Keratinocyte (primary cell): ENCODE results near the gene PLPP4. TPM values are rescaled to one million over a fixed set of nuclear protein-coding genes. Genes with fewer than 3 reads are reported as not detected.

Source experiments
- DNase-seq: peaks from one replicate; pipeline ENCODE4 v3.0.0-alpha.2; 2011; ENCODE audit warnings: low read depth, missing footprints, low spot score
- FAIRE-seq: peaks from 2 replicates; lab custom pipeline; 2011; peaks lifted over from hg19 to GRCh38; lab: Jason Lieb, UNC
- H2AFZ ChIP-seq: 2 replicates; pipeline ENCODE4 v1.6.0; 2012; ENCODE audit warnings: low read length, control low read depth, inconsistent platforms; ENCODE audit not compliant: control insufficient read depth
- H3K27ac ChIP-seq: 2 replicates; pipeline ENCODE4 v1.5.1; 2011; ENCODE audit warnings: low read length; ENCODE audit not compliant: control insufficient read depth, insufficient read depth
- H3K27me3 ChIP-seq: 3 replicates; pipeline ENCODE4 v1.6.0; 2011; ENCODE audit warnings: low read length; ENCODE audit not compliant: control insufficient read depth, insufficient read depth; ENCODE audit errors: extremely low read depth
- H3K36me3 ChIP-seq, 2 experiments: 2 replicates in 1 of 2; 3 replicates in 1 of 2; pipeline ENCODE4 v1.5.1; 2011; ENCODE audit warnings: low read length in 2 of 2, mild to moderate bottlenecking in 1 of 2; ENCODE audit not compliant: control insufficient read depth in 2 of 2, insufficient read depth in 2 of 2; ENCODE audit errors: extremely low read depth in 1 of 2
- H3K4me1 ChIP-seq: 3 replicates; pipeline ENCODE4 v1.5.1; 2011; ENCODE audit warnings: low read length; ENCODE audit not compliant: control insufficient read depth, insufficient read depth; ENCODE audit errors: extremely low read depth
- H3K4me2 ChIP-seq: 3 replicates; pipeline ENCODE4 v1.6.0; 2011; ENCODE audit warnings: low read depth, low read length; ENCODE audit not compliant: control insufficient read depth, insufficient read depth; ENCODE audit errors: extremely low read depth
- H3K4me3 ChIP-seq, 3 experiments: fragments of 200-600 bp in 1 of 3; sonication (generic) in 1 of 3; 2 replicates in 2 of 3; 3 replicates in 1 of 3; pipeline ENCODE4 v1.5.1; 2011 to 2016; ENCODE audit warnings: low read length in 3 of 3, mild to moderate bottlenecking in 3 of 3, control low read depth in 2 of 3, inconsistent platforms in 1 of 3, low read depth in 1 of 3, mixed read lengths in 1 of 3, mixed run types in 1 of 3, moderate library complexity in 1 of 3; ENCODE audit not compliant: control insufficient read depth in 2 of 3, insufficient read depth in 2 of 3; ENCODE audit errors: extremely low read depth in 1 of 3
- H3K79me2 ChIP-seq: 2 replicates; pipeline ENCODE4 v1.6.0; 2012; ENCODE audit warnings: low read length; ENCODE audit not compliant: control insufficient read depth, insufficient read depth
- H3K9ac ChIP-seq: 3 replicates; pipeline ENCODE4 v1.6.0; 2011; ENCODE audit warnings: low read length; ENCODE audit not compliant: control insufficient read depth, insufficient read depth; ENCODE audit errors: extremely low read depth
- H3K9me1 ChIP-seq: 3 replicates; pipeline ENCODE4 v1.6.0; 2011; ENCODE audit warnings: low read length; ENCODE audit not compliant: control insufficient read depth, insufficient read depth; ENCODE audit errors: extremely low read depth
- H3K9me3 ChIP-seq: 2 replicates; pipeline ENCODE4 v1.5.1; 2012; ENCODE audit warnings: low read depth, low read length; ENCODE audit not compliant: control insufficient read depth
- H4K20me1 ChIP-seq: 3 replicates; pipeline ENCODE4 v1.6.0; 2011; ENCODE audit warnings: low read length; ENCODE audit not compliant: control insufficient read depth, insufficient read depth; ENCODE audit errors: extremely low read depth
- EZH2 ChIP-seq: IDR thresholded peaks from one replicate; pipeline ENCODE4 v1.6.1; 2012; ENCODE audit warnings: inconsistent platforms, mild to moderate bottlenecking, low read length, moderate library complexity
- dilution Hi-C: fragments of 300-500 bp; cut with MboI; formaldehyde crosslinking; loops from one replicate; pipeline ENCODE4 v1.7.0; 2020; ENCODE audit warnings: low sequenced_read_pairs; ENCODE audit not compliant: extremely low pct_ligation_motif_present
- polyA plus RNA-seq, 5 experiments: library from polyadenylated mRNA; depleted of rRNA in 3 of 5; stranded (reverse) in 3 of 5; stranded (forward) in 1 of 5; unstranded in 1 of 5; fragments of >200 nt; gene quantifications; 1 replicate in 1 of 5; 2 replicates in 3 of 5; 3 replicates in 1 of 5; pipeline versions ENCODE4 v1.2.1 to v1.2.3, GENCODE V29; 2011 to 2012; ENCODE audit warnings: missing spikeins in 2 of 5, low read depth in 1 of 5, low replicate concordance in 1 of 5
- TF ChIP-seq, protein P1 (sequence below), 3 experiments: IDR thresholded peaks in 1 of 3; conservative IDR thresholded peaks in 1 of 3; optimal IDR thresholded peaks in 1 of 3; 2 replicates in 2 of 3; 3 replicates in 1 of 3; pipeline versions ENCODE3 to v1.5.1; 2011; ENCODE audit warnings: low read length in 3 of 3, mild to moderate bottlenecking in 3 of 3, moderate library complexity in 2 of 3, control low read depth in 1 of 3, inconsistent platforms in 1 of 3; ENCODE audit not compliant: insufficient read depth in 2 of 3; ENCODE audit errors: extremely low read depth in 1 of 3

Gene PLPP4
- polyA plus RNA-seq, 1 donor (not counting 4 experiments of a cell fraction or from before 2014, with no cell fraction given) = 0.76 TPM

DNA sequence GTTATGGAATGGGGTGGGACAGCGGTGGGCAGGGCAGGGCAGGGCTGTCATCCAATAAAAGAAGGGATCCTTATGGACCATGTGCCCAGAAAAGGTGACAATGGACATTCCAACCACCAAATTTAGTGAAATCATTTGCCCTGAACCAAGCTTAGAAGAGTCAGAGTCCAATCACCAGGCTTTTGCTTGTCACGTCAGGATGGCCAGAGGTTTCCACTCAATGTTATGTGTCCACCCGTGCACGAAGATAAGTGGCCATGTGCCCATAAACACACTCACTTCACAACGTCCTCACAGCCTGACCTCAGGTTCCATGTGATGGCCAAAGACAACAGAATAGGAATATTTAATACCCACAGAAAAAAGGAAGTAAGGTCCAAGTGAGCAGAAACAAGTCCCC, 36.6 kb upstream of the PLPP4 start:
- dilution Hi-C loops = no loop called here
- no peaks in the 10 kb centered on the region for H3K36me3 ChIP-seq
- H3K27ac ChIP-seq = no peak overlapping the region
- H3K27me3 ChIP-seq = no peaks in the 10 kb centered on the region
- FAIRE-seq (no peak), DNase-seq (no peak)
- no peak overlapping the region for H3K9ac ChIP-seq
- no peaks in the 10 kb centered on the region for H3K79me2 ChIP-seq
- H4K20me1 ChIP-seq = no peaks in the 10 kb centered on the region
- no peaks in the 10 kb centered on the region for H3K9me3 ChIP-seq
- H3K9me1 ChIP-seq = peaks cover 3% of the 10 kb centered on the region
- H3K4me2 ChIP-seq = no peak overlapping the region
- H3K4me3 ChIP-seq = no peak overlapping the region
- H2AFZ ChIP-seq = no peak overlapping the region
- H3K4me1 ChIP-seq = peaks cover 24% of the 10 kb centered on the region
- no peak for TF ChIP-seq EZH2
- TF ChIP-seq, protein P1, sequence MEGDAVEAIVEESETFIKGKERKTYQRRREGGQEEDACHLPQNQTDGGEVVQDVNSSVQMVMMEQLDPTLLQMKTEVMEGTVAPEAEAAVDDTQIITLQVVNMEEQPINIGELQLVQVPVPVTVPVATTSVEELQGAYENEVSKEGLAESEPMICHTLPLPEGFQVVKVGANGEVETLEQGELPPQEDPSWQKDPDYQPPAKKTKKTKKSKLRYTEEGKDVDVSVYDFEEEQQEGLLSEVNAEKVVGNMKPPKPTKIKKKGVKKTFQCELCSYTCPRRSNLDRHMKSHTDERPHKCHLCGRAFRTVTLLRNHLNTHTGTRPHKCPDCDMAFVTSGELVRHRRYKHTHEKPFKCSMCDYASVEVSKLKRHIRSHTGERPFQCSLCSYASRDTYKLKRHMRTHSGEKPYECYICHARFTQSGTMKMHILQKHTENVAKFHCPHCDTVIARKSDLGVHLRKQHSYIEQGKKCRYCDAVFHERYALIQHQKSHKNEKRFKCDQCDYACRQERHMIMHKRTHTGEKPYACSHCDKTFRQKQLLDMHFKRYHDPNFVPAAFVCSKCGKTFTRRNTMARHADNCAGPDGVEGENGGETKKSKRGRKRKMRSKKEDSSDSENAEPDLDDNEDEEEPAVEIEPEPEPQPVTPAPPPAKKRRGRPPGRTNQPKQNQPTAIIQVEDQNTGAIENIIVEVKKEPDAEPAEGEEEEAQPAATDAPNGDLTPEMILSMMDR (optimal IDR thresholded peaks at IDR 0.05 in 1 of 3, IDR thresholded peaks at IDR 0.05 in 1 of 3, conservative IDR thresholded peaks at IDR 0.05 in 1 of 3; ENCODE audit: extremely low read depth in 1 of 3, insufficient read depth in 2 of 3, low read length in 3 of 3) = no peak

DNA sequence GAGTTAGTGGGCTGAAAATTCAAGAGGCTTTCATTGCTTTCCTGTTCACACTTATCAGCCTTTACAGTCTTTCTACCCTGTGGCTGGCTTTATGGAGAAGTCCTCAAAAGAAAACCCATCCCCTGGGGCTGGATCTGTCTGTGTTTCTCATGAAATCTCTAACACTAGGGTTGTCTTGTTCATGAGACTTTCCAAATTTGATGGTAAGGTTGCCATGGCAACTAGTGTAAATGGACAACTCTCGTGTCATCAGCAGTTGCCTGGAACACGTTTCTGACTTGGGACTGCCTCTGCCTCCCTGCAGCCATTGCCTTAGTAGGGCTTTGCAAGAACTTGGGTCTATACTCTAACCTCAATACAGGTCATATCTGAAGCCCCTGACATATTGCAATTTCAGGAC, 35.8 kb upstream of the PLPP4 start:
- Histone ChIP-seq H3K27ac (no peak overlapping the region), H2AFZ (no peak overlapping the region), H3K4me2 (no peak overlapping the region), H4K20me1 (no peaks in the 10 kb centered on the region), H3K9ac (no peak overlapping the region), H3K9me1 (no peaks in the 10 kb centered on the region), H3K36me3 (no peaks in the 10 kb centered on the region), H3K4me3 (no peak overlapping the region), H3K9me3 (no peaks in the 10 kb centered on the region), H3K4me1 (peaks cover 16% of the 10 kb centered on the region), H3K27me3 (no peaks in the 10 kb centered on the region), H3K79me2 (no peaks in the 10 kb centered on the region)
- dilution Hi-C loops = no loop called here
- no peak for TF ChIP-seq EZH2
- TF ChIP-seq, protein P1 (optimal IDR thresholded peaks at IDR 0.05 in 1 of 3, IDR thresholded peaks at IDR 0.05 in 1 of 3, conservative IDR thresholded peaks at IDR 0.05 in 1 of 3; ENCODE audit: extremely low read depth in 1 of 3, insufficient read depth in 2 of 3, low read length in 3 of 3) = no peak
- no peak for FAIRE-seq
- no peak for DNase-seq
